Hypothalamus (tissue), 51 donors: ENCODE results near the gene GAR1.
"Not testable (repeated sequence)": the region's sequence is repeated elsewhere in the genome, so short reads cannot be mapped to it uniquely, and the experiment has no call there.

Source experiments
- DNase-seq, 51 donors: peaks; one replicate each; lab custom pipeline; 2025; lab: John Stamatoyannopoulos, UW

GAR1 gene

DNA sequence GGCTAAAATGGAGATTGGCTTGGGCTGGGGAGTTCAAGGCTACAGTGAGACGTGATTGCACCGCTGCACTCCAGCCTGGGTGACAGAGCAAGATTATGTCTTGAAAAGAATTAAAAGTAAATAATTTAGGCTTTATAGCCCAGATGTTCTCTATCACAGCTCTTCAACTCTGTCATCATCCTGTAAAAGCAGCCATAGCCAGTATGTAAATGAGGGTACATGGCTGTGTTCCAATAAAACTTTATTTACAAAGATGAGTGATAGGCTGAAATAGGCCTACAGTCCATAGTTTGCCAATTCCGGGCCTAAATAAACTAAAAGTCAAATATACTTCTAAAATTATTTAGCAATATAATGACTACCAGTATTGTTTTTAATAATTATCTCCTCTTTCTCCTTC is 21.4 kb downstream of the GAR1 start:
- DNase-seq: no peak

DNA sequence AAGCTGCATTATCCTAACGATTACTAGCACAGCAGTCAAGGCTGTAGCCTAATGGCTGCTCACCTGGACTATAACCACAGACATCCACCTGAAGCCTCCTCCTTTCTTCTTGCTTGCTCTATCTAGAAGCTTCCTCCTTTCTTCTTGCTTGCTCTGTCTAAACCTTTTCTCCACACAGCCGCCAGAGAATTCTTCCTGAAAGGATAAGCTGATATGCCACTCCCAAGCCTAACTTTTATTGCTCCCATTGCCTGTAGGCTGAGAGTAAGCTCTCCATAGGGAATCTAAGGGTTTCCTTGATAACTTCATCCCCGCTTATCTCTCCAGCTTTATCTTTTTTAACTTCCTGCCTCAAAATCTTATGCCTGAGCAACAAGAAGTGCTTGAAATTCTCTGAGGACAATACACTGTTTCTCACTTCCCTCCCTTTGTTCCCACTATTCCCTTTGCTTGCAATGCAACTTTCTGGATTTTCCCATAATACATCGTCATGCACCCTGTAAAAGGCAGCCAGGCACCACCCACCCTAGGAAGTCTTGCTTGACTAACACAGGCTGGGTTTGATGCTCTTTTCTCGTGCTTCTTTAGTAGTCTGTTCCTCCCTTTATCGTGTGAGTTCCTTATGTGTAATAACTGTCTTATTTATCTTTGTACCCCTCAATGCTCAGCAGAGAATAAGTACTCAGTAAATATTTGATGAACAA is 31.0 kb downstream of the GAR1 start:
- DNase-seq: no peak

GRCh38 chr4:109847896-109848442 is 32.4 kb downstream of the GAR1 start, which contains the start of gene LRIT3:
TSS of gene LRIT3 (plus strand) at chr4:109848107. CDS start at chr4:109848202, 95 bp downstream.
- no peak for DNase-seq

DNA sequence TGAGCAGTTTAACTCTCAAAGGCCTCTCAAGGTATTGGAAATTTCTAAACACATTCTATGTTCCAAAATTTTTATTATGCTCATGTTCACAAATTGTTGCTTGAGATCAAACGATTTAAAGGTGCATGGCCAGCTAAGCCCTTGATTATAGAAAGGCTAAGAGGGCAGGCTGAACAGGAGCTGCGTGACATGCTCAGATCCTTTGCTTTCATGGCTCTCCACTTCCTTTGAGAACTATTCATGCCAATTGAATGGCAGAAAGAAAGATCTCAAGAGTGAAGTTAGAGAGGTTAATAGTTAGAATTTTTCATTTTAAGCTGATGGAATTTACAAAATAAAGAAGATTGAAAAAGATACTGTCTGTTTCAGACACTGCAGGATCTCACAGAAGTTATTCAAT is 32.9 kb downstream of the GAR1 start:
- no peak for DNase-seq

GRCh38 chr4:109850601-109851000 is 35.0 kb downstream of the GAR1 start:
- no peak for DNase-seq

GRCh38 chr4:109859426-109860300 is 44.1 kb downstream of the GAR1 start:
- DNase-seq: not testable (repeated sequence)

DNA sequence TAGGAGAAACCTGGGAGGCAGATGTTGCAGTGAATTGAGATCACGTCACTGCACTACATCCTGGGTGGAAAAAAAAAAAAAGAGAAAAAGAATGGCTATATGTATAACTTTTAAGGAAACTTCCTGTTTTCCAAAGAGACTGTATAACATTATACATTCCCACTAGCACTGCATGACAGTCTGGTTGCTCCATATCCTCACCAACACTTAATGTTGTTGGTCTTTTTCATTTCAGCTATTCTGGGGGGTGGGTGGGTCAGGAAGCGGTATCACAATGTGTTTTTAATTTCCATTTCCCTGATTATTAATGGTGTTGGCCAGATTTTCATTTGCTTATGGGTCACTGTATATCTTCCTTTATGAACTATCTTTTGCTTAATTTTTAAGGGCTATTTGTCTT is 45.7 kb downstream of the GAR1 start:
- no peak for DNase-seq

DNA sequence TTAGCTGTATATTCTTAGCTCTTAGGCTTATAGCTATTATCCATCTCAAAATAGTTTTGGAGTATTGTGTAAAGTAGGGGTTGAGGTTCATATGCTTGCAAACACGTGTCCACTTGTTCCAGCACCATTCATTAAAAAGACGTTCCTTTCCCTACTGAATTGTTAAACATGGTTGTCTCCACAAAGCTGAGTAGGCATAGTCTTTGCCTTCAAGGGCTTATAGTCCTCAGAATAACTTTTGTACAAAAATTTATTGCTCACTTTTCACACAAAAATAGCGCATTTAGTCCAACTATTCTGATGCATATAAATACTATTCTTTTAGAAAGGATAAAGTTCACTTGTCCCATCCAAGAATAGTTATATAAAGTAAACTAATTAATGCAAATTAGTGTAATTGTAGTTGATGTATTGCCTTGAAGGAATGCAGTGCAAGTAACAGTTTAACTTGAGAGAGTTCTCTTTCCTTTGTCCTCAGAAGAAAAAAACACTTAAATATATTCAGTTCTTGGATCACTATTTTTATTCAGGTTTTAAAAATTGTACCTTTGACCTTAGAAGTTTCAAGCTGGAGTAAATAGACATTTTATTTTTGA is 46.5 kb downstream of the GAR1 start:
- no peak for DNase-seq

DNA sequence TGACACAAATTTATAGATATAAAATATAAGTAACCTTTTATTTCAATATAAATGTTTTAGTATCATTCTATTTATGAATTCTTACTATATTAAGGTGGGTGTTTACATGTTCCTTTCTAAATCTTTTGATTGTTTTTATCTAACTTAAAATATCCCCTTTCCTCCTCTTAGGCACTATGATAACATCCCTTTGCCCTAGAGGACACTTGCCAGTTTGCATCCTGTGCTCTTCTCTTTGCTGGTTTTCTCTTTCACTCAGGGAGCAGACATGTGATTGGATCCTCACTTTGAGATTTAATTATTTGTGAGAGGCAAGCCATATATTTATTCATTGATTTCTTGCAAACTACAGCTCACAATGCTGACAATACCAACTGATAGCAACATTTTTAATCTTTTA is 48.6 kb downstream of the GAR1 start:
- no peak for DNase-seq

GRCh38 chr4:109870061-109870460 is 54.5 kb downstream of the GAR1 start:
- no peak for DNase-seq

DNA sequence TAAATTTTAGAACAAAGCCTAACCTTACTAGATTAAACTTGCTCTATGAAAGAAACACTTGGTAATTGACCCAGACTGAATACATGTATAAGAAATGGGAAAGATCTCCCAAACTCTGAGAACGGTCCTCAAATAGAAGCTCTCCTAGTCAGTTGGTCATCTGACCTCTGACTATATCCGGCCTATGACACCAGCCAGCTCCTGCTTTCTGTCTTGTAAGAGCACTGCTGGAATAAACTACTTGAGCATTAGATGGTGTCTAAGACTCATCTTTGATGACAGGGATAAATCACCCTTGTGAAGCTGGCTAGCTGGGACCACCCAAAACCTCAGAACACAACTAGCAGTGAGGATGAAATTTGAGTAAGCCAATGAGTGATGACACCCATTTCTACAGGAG is 56.5 kb downstream of the GAR1 start:
- DNase-seq: no peak

- no peak for DNase-seq
These were observed 57.5 kb downstream of the GAR1 start for GRCh38 chr4:109872950-109873656.

- no peak for DNase-seq
These were observed 58.4 kb downstream of the GAR1 start for GRCh38 chr4:109873791-109874514.
